GM12873 (cell line): Measurements from ENCODE around the gene ARHGAP32.

Experiments used
- TF ChIP-seq, protein P1 (sequence below): IDR thresholded peaks from 2 replicates; pipeline ENCODE4 v1.5.1; 2012; ENCODE audit warnings: low read depth, mild to moderate bottlenecking, moderate library complexity, low read length, control low read depth; ENCODE audit not compliant: insufficient read depth; ENCODE audit errors: missing control alignments

The ARHGAP32 gene

DNA sequence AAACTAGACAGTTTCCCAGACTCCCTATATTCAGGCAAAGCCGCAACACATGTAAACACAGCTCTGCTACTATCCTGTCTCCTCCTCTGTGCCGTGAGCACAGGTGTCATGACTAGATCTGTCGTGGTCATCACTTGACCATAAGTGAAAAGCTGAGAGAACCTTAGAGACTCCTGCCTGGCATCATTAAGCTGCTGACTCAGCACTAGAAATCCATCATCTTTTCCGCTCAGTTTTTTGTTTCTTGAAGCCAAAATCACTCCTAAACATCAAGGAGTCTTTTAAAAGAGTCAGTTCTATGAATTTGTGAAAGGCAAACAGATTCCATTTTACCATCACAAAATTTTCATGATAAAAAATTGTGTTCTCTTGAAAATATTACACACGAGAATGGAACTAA lies 147.0 kb downstream of the ARHGAP32 start:
- TF ChIP-seq, protein P1, sequence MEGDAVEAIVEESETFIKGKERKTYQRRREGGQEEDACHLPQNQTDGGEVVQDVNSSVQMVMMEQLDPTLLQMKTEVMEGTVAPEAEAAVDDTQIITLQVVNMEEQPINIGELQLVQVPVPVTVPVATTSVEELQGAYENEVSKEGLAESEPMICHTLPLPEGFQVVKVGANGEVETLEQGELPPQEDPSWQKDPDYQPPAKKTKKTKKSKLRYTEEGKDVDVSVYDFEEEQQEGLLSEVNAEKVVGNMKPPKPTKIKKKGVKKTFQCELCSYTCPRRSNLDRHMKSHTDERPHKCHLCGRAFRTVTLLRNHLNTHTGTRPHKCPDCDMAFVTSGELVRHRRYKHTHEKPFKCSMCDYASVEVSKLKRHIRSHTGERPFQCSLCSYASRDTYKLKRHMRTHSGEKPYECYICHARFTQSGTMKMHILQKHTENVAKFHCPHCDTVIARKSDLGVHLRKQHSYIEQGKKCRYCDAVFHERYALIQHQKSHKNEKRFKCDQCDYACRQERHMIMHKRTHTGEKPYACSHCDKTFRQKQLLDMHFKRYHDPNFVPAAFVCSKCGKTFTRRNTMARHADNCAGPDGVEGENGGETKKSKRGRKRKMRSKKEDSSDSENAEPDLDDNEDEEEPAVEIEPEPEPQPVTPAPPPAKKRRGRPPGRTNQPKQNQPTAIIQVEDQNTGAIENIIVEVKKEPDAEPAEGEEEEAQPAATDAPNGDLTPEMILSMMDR: no peak

DNA sequence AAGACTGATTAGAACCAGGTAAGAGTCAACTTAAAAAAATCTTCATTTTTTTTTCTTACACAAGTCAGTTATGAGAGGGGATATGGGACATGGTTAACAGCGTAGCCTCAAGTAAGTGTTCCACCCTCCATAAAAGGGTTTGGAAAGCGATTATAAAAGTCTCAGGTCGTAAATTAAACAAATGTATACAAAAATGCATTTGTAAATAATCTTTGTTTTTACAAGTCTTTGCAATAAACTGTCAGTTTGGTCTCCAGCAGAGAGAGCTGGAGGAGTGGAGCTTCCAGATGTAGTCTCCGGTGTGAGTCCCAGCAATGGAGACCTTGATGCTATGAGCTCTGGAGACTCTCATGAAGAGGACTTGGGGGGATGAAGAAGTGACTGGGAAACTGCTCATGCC lies 149.6 kb downstream of the ARHGAP32 start:
- TF ChIP-seq, protein P1: no peak

DNA sequence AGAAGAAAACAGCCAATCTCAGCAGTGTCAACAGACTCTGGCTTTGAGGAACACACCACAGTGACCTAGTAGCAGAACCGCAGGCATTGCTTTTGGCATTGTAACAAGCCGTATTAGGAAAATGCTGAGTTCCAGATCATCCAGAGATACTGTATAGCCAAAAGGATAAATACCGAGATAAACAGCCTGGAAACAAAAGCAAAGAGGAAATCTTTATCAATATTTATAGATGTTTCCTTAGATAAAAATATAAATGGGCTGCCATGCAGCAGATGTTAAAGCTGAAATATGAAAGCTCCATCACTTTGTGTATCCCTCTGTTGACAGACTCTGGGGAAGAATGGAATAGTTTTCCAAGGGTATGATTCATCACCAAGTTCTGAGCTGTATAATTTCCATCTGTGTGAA lies 150.5 kb downstream of the ARHGAP32 start:
- TF ChIP-seq, protein P1: no peak

DNA sequence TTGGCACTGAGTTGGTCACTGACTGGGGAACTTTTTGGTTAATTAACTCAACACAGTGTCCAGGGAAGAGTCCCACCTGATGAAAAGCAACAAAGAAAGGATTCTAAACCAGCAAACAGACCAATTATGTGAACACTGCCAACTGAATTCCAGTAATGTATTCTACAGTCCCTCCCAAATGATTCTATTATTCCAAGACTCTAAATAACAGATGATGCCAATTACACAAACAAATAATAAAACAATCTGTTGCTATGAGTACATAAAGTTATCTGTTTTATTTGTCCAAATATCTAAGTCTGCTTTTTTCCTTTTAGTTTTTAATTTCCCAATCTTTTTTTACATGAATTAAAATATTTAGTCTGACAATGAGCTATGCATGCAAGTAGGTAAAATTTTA lies 151.2 kb downstream of the ARHGAP32 start:
- TF ChIP-seq, protein P1: no peak

DNA sequence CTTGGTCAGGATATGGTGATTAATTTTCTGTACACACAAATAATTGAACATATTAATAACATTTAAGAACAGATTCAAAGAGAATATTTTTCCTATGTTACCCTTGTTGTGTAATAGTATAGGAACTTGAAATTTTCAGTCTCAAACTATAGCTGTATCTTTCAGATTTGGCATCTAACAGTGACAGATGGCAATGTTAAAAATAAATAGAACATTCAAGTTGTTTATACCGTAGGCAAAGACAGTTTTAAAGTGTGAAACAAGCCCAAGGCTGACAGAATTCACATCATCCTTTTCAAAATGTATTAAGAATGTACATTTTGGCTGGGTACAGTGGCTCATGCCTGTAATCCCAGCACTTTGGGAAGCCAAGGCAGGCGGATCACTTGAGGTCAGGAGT lies 156.9 kb downstream of the ARHGAP32 start:
- TF ChIP-seq, protein P1: no peak

DNA sequence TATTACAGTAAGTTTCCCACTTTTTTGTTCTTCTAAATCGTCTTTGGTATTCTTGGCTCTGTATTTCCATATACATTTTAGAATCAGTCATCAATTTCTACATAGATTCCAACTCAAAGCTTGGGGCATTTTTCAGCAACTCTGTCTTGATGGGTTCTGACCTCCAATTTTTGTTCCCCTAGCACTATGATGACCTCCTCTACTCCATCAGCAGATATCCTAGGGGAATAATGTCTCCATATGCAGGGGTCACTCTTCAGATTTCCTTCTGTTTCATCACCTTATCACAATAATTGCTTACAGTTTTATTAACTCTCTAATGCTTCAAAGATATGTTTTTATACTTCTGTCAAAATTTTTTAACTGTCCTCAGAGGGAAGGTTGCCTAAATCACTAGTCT lies 158.1 kb downstream of the ARHGAP32 start:
- TF ChIP-seq, protein P1: no peak

DNA sequence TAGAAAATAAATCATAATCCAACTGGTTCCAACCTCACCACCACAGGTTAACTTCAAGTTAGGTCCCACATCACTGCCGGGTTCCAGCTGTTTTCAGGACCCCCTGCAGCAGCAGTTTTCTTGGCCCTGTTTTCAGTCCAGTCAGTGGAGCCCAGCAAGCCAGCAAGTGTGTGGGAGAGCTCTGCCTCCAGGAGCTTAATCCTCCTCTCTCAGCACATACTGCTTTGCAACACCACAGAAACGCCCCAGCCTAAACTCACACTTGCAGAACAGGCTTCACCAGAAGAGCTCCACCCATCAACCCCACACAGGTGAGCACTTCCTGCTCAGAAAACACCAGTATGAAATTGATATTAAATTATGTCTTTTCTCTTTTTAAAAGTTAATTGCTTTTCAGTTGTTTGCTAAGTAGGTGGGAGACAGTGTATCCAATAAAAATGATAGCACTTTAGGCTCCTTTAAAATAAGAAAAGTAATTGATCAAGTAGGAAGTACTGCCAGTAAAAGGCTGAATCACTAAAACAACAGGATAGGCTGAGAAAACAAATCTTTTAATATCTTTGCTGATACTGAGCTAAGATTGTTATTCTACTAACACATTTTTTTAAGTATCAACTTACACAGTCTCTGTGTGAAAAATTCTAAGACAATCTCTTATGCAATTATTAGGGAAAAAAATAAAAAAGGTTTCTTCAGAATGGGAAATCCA lies 168.0 kb downstream of the ARHGAP32 start:
- TF ChIP-seq, protein P1: no peak
